ENCODE data around the gene SOX2.
"Not testable (repeated sequence)": the region's sequence is repeated elsewhere in the genome, so short reads cannot be mapped to it uniquely, and the experiment has no call there.

The SOX2 gene

DNA sequence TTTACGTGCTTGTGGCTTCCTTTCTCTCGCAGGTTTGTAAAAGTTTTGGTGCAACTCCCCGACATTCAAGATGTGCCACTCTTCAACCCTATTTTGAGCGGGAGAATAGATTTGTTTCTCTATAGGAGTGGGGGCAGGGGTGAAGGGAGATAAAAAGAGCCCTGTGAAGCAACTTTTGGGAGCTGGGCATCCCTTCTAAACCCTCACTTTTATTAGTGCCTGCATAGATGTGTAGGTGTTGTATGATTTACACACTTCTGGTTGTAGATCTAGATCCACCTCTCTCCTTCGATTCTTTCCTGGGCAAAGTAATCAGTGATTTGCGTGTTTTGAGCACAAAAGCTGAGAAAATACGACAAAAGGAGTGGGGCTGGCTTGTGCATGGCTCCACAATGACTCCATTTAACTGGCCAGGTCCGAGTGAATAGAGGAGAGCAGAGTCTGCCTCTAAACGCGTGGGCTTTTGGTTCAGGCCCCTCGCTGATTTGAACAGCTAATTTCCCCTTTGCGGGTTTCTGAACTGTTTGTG, 17.7 kb downstream of the SOX2 start:
- Histone ChIP-seq H3K27me3 (ENCODE audit: low read depth) (no peaks in the 10 kb centered on the region), H3K9me3 (no peaks in the 10 kb centered on the region), H3K4me1 (peaks cover 41% of the 10 kb centered on the region), H3K36me3 (replicated peaks) (no peaks in the 10 kb centered on the region), H3K4me3 (no peak overlapping the region)
- no peak for DNase-seq (ENCODE audit: low spot score in 2 of 2)
- in situ Hi-C loops (cut with MboI; ENCODE audit: low sequenced_read_pairs): no loop called here

DNA sequence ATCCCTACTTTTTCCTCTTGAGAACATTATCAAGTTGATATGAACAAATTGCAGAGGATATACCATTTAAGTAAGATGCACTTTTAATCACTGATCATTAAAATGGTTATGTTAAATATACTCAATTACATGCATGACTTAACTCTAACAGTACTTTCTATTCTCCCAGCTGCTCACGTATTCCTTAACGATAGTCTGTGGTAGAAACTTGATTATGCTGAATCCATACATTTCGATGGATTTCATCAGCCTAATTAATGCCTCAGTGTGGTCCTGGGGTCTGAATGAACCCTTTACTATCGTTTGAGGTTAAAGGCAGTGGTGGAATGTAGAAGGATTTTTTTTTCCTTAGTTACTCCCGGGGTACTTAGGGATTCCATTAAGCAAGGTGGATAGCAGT, 18.6 kb downstream of the SOX2 start:
- in situ Hi-C loops (cut with MboI; ENCODE audit: low sequenced_read_pairs): no loop called here
- no peaks in the 10 kb centered on the region for H3K36me3 ChIP-seq (replicated peaks)
- DNase-seq (ENCODE audit: low spot score in 2 of 2): no peak
- H3K27me3 ChIP-seq (ENCODE audit: low read depth): no peaks in the 10 kb centered on the region
- H3K4me3 ChIP-seq: no peak overlapping the region
- peaks cover 41% of the 10 kb centered on the region for H3K4me1 ChIP-seq
- H3K9me3 ChIP-seq: no peaks in the 10 kb centered on the region

DNA sequence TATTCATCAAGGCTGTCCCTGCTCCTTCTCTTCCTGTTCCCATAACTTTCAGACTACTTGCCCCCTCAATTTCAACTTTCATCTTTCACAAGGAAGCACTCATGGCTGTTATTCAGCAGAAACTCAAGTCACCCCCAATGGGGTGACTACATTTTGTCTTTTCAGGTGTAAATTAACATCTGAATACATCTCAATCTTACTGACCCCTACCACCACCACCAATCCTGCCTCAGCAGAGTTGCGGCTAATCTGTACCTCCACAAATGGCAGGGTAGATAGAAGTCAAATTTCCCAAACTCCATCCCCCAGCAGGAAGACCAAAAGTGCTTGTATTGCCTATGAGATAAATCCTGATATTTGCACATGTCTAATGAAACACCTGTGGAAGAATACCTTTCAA, 19.2 kb downstream of the SOX2 start:
- no peaks in the 10 kb centered on the region for H3K27me3 ChIP-seq (ENCODE audit: low read depth)
- no peak for DNase-seq (ENCODE audit: low spot score in 2 of 2)
- H3K9me3 ChIP-seq: no peaks in the 10 kb centered on the region
- in situ Hi-C loops (cut with MboI; ENCODE audit: low sequenced_read_pairs): no loop called here
- H3K4me3 ChIP-seq: no peak overlapping the region
- H3K36me3 ChIP-seq (replicated peaks): no peaks in the 10 kb centered on the region
- H3K4me1 ChIP-seq: peaks cover 41% of the 10 kb centered on the region

DNA sequence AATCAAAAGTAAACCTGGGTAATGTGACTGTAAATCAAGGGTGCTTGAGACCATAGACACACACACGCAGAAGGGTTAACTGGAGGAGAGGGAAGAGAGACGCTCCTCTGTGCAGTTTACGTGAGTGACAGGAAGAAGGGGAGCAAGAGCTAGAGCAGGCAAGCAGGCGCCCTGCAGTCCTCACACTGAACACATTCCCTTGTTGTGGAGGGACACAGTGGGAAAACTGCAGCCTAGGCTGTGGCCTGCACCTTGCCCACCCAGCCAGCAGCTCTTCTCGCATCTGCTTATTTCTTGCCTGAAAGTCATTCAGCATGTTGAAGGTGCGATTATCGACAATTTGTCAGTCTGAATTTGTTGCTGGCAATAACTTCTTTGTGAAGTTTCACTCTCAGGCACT, 24.2 kb downstream of the SOX2 start:
- no peaks in the 10 kb centered on the region for H3K27me3 ChIP-seq (ENCODE audit: low read depth)

DNA sequence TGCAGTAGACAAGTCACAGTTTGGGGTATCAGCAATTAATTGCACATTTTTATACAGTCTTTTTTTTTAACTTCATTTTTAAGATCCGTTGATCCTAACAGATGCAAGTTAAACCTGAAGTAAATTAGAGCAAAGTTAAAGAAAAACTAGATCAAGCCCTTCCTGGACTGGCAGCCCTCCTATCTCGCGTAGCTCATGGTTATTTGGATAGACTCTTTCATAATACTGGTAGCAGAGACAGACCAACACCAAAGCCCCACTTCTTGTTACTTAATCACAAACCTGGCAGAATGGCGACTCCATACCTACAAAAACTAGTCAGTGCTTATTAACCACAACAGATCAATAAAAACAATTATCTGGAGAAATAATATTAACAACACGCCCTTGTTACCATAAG, 26.8 kb downstream of the SOX2 start:
- no peak for DNase-seq (ENCODE audit: low spot score in 2 of 2)
- Histone ChIP-seq H3K36me3 (replicated peaks) (no peaks in the 10 kb centered on the region), H3K27me3 (ENCODE audit: low read depth) (no peaks in the 10 kb centered on the region), H3K4me1 (peaks cover 3% of the 10 kb centered on the region; the same call in 1 of the 2 replicates), H3K9me3 (no peaks in the 10 kb centered on the region), H3K4me3 (no peak overlapping the region)
- in situ Hi-C loops (cut with MboI; ENCODE audit: low sequenced_read_pairs): no loop called here

More for the DNA sequence above, 24.2 kb downstream of the SOX2 start:
- Histone ChIP-seq H3K36me3 (replicated peaks) (no peaks in the 10 kb centered on the region), H3K4me3 (no peak overlapping the region), H3K9me3 (no peaks in the 10 kb centered on the region), H3K4me1 (peaks cover 9% of the 10 kb centered on the region)
- DNase-seq (ENCODE audit: low spot score in 2 of 2): no peak
- in situ Hi-C loops (cut with MboI; ENCODE audit: low sequenced_read_pairs): no loop called here

DNA sequence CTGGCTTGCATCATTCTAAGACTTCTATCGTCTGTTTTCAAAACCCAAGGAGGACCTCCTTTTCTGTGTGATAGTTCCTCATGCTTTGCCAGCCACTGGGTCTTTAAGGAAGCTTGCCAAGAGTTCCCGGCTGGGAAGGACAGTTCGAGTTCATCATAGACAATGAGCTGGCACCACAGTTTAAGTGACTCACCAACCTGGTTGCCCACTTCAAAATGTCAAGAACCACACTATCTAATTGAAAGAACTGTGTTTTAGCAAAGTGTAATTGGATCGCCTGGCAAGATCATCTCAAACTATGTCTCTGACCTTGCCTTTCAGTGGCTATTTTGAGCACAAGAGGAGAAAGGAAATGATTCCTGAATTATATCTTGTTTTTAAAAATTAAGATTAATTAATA, 27.9 kb downstream of the SOX2 start:
- H3K27me3 ChIP-seq (ENCODE audit: low read depth): no peaks in the 10 kb centered on the region
- H3K4me1 ChIP-seq: peaks cover 3% of the 10 kb centered on the region; the same call in 1 of the 2 replicates
- no peaks in the 10 kb centered on the region for H3K36me3 ChIP-seq (replicated peaks)
- no peak for DNase-seq (ENCODE audit: low spot score in 2 of 2)
- no peaks in the 10 kb centered on the region for H3K9me3 ChIP-seq
- in situ Hi-C loops (cut with MboI; ENCODE audit: low sequenced_read_pairs): no loop called here
- no peak overlapping the region for H3K4me3 ChIP-seq

DNA sequence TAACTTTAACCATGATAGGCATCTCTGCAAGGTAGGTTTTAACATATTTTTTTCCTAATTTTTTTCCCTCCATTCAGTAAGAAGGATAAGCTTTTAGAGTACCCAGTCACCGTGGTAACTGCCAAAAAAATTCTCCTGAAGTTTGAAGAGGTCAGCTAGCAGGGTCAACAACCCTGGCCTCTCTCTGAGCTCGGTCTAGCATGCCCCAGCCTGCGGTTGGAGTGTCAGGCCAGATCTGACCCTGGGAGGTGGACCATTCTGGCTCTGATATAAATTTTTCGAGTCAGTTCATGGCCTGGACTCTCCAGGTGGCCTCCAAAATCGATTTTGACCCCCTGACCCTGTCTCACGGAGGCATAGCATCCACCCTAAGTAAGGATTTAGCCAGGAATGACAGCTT, 29.7 kb downstream of the SOX2 start:
- Histone ChIP-seq H3K4me1 (peaks cover 3% of the 10 kb centered on the region; the same call in 1 of the 2 replicates), H3K9me3 (no peaks in the 10 kb centered on the region), H3K4me3 (no peak overlapping the region), H3K27me3 (ENCODE audit: low read depth) (no peaks in the 10 kb centered on the region), H3K36me3 (replicated peaks) (no peaks in the 10 kb centered on the region)
- no peak for DNase-seq (ENCODE audit: low spot score in 2 of 2)
- in situ Hi-C loops (cut with MboI; ENCODE audit: low sequenced_read_pairs): no loop called here

DNA sequence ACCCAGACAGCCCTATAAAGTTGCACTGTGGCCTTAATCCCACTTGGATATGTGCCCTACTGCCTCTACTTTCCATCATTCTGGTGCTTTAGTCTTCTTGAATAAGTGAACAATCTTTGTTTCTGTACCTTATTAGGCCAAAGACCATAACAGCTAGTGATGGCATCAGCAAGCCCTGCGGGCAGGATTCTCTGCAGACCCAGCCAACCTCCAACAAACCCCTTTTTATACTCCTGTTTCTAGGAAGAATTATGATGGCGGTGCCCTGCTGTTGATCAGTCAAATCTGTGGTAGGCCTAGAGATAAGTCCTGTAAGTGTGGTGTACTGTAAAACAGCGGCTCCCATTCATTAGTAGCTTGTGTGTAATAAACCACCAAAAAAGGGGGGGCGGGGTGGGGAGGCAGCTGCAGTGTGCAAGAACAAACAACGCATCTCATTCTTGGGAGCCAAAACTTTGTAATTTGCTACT, 40.5 kb downstream of the SOX2 start:
- Histone ChIP-seq H3K4me1 (peaks cover 17% of the 10 kb centered on the region), H3K4me3 (no peak overlapping the region), H3K36me3 (replicated peaks) (no peaks in the 10 kb centered on the region), H3K9me3 (no peaks in the 10 kb centered on the region), H3K27me3 (ENCODE audit: low read depth) (no peaks in the 10 kb centered on the region)
- in situ Hi-C loops (cut with MboI; ENCODE audit: low sequenced_read_pairs): no loop called here
- DNase-seq (ENCODE audit: low spot score in 2 of 2): peak in 1 of 2 experiments; percentile 44

GRCh38 chr3:181753391-181753790, 41.7 kb downstream of the SOX2 start:
- in situ Hi-C loops (cut with MboI; ENCODE audit: low sequenced_read_pairs): no loop called here
- no peaks in the 10 kb centered on the region for H3K9me3 ChIP-seq
- H3K4me3 ChIP-seq: no peak overlapping the region
- DNase-seq (ENCODE audit: low spot score in 2 of 2): no peak
- no peaks in the 10 kb centered on the region for H3K36me3 ChIP-seq (replicated peaks)
- H3K27me3 ChIP-seq (ENCODE audit: low read depth): no peaks in the 10 kb centered on the region
- peaks cover 21% of the 10 kb centered on the region for H3K4me1 ChIP-seq

GRCh38 chr3:181755959-181756358, 44.2 kb downstream of the SOX2 start:
- Histone ChIP-seq H3K9me3 (no peaks in the 10 kb centered on the region), H3K4me3 (no peak overlapping the region), H3K4me1 (peaks cover 27% of the 10 kb centered on the region), H3K36me3 (replicated peaks) (no peaks in the 10 kb centered on the region), H3K27me3 (ENCODE audit: low read depth) (no peaks in the 10 kb centered on the region)
- peak; percentile 24 to 26 for DNase-seq (ENCODE audit: low spot score in 2 of 2)
- in situ Hi-C loops (cut with MboI; ENCODE audit: low sequenced_read_pairs): no loop called here

DNA sequence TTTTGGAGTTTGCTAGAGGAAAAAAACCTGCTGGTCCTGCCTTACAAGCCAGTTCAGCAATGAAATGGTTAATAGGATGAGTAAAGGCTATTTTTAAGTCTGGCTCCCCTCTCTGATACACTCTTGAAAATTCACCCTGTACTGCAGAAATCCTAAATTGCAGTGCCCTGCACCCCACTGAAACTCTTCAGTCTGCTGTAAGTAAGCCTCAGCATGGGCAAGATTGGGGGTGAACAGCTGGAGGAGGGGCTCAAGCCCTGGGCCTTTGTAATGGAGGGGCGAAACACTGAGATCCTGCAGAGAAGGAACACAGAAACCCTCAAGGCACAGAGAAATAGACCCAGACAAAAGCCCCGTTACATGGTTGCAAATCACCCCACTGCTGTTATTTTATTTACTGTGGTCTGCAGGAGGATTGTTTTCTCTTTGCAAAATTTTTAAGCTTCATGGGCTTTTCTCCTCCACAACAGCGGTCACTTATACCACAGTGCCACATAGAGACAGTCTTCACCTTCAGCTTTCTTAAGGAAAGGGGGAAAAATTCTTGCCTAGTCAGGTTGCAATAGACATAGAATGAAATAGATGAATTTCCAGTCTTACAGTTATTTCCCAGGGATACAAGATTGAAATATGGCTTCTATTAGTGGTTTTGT, 45.0 kb downstream of the SOX2 start:
- no peak for DNase-seq (ENCODE audit: low spot score in 2 of 2)
- no peaks in the 10 kb centered on the region for H3K36me3 ChIP-seq (replicated peaks)
- in situ Hi-C loops (cut with MboI; ENCODE audit: low sequenced_read_pairs): no loop called here
- no peak overlapping the region for H3K4me3 ChIP-seq
- H3K9me3 ChIP-seq: no peaks in the 10 kb centered on the region
- H3K27me3 ChIP-seq (ENCODE audit: low read depth): no peaks in the 10 kb centered on the region
- peaks cover 27% of the 10 kb centered on the region for H3K4me1 ChIP-seq

GRCh38 chr3:181757694-181758306, 46.1 kb downstream of the SOX2 start:
- Histone ChIP-seq H3K9me3 (no peaks in the 10 kb centered on the region), H3K36me3 (replicated peaks) (no peaks in the 10 kb centered on the region), H3K4me1 (peaks cover 27% of the 10 kb centered on the region), H3K27me3 (ENCODE audit: low read depth) (no peaks in the 10 kb centered on the region), H3K4me3 (no peak overlapping the region)
- DNase-seq (ENCODE audit: low spot score in 2 of 2): peak in 1 of 2 experiments; percentile 14
- in situ Hi-C loops (cut with MboI; ENCODE audit: low sequenced_read_pairs): no loop called here

- Histone ChIP-seq H3K27me3 (ENCODE audit: low read depth) (no peaks in the 10 kb centered on the region), H3K9me3 (no peaks in the 10 kb centered on the region), H3K36me3 (replicated peaks) (no peaks in the 10 kb centered on the region), H3K4me1 (peaks cover 11% of the 10 kb centered on the region), H3K4me3 (no peak overlapping the region)
- DNase-seq (ENCODE audit: low spot score in 2 of 2): no peak
- in situ Hi-C loops (cut with MboI; ENCODE audit: low sequenced_read_pairs): no loop called here
Observed at GRCh38 chr3:181761906-181762305, 50.2 kb downstream of the SOX2 start.

GRCh38 chr3:181764033-181764432, 52.3 kb downstream of the SOX2 start:
- H3K4me3 ChIP-seq; in situ Hi-C loops (cut with MboI; ENCODE audit: low sequenced_read_pairs); H3K4me1 ChIP-seq; H3K27me3 ChIP-seq (ENCODE audit: low read depth); DNase-seq (ENCODE audit: low spot score in 2 of 2); H3K9me3 ChIP-seq; H3K36me3 ChIP-seq (replicated peaks): not testable (repeated sequence)
